ENCODE measurements around the gene C9orf50. TPM values are rescaled to one million over a fixed set of nuclear protein-coding genes. Genes with fewer than 3 reads are reported as not detected.

Gene C9orf50
- total RNA-seq, 1 experiment from 2014 or later: not detected

GRCh38 chr9:129582855-129583254, 38.0 kb downstream of the C9orf50 start:
- Histone ChIP-seq H4K91ac (ENCODE audit: insufficient read length, low read depth, low read length) (no peak overlapping the region), H4K8ac (replicated peaks; ENCODE audit: insufficient read length, low read depth, low read length) (no peak overlapping the region), H3K18ac (ENCODE audit: insufficient read length, low read depth, low read length) (no peak overlapping the region), H2AFZ (ENCODE audit: low read length) (no peak overlapping the region), H3K9me3 (ENCODE audit: control insufficient read depth, low read depth, low read length) (no peaks in the 10 kb centered on the region), H3K56ac (ENCODE audit: insufficient read length, low read depth, low read length) (no peak overlapping the region), H3K4me1 (ENCODE audit: insufficient read depth, low read length) (no peaks in the 10 kb centered on the region), H3K9ac (ENCODE audit: extremely low read depth, insufficient read length, low read length) (no peak overlapping the region), H3T11ph (ENCODE audit: low read length) (no peak overlapping the region), H3K23me2 (ENCODE audit: insufficient read length, low read depth, low read length, poor library complexity, severe bottlenecking) (no peaks in the 10 kb centered on the region), H2BK120ac (ENCODE audit: low read depth, low read length, poor library complexity, severe bottlenecking) (no peak overlapping the region), H3K23ac (ENCODE audit: insufficient read length, low read depth, low read length) (no peak overlapping the region), H2BK5ac (ENCODE audit: insufficient read length, low read length) (no peak overlapping the region), H2AK5ac (ENCODE audit: insufficient read length, low read length) (no peak overlapping the region), H4K20me1 (ENCODE audit: control insufficient read depth, insufficient read depth, insufficient read length) (no peaks in the 10 kb centered on the region), H3K27ac (ENCODE audit: insufficient read length, low read depth, low read length) (no peak overlapping the region), H2BK12ac (ENCODE audit: insufficient read length, low read depth, low read length) (no peak overlapping the region), H3K14ac (ENCODE audit: insufficient read depth, low read length) (no peak overlapping the region), H3K79me2 (ENCODE audit: insufficient read depth, low read length) (no peaks in the 10 kb centered on the region), H3K27me3 (ENCODE audit: insufficient read depth, low read length) (no peaks in the 10 kb centered on the region), H3K79me1 (ENCODE audit: insufficient read depth, low read depth, low read length, poor library complexity, severe bottlenecking) (no peaks in the 10 kb centered on the region), H2BK15ac (ENCODE audit: low read depth, low read length) (no peak overlapping the region), H3K4me2 (ENCODE audit: insufficient read depth, insufficient read length, low read length) (no peak overlapping the region), H2BK20ac (ENCODE audit: low read depth, low read length, poor library complexity, severe bottlenecking) (no peak overlapping the region), H4K5ac (ENCODE audit: insufficient read length, low read depth, low read length) (no peak overlapping the region), H3K4ac (ENCODE audit: low read depth, low read length) (no peak overlapping the region)
- Mint-ChIP-seq H3K36me3 (ENCODE audit: insufficient read depth in 1 of 3, low read depth in 3 of 3) (no peaks in the 10 kb centered on the region), H3K27ac (no peak overlapping the region), H3K27me3 (ENCODE audit: low read depth) (peaks cover 21% of the 10 kb centered on the region), H3K4me1 (peaks cover 23 to 31% of the 10 kb centered on the region in 2 experiments), H3K9me3 (no peaks in the 10 kb centered on the region), H3K4me3 (no peak overlapping the region)
- DNase-seq: no peak
- no peak for TF ChIP-seq CTCF (conservative IDR thresholded peaks at IDR 0.05)
- WGBS (ENCODE audit: extremely low coverage, insufficient read length, low lambda C conversion rate): no CpG with 5 or more reads among the region's 3 CpGs

Data from H9 (cell line).